Ascending aorta (tissue), 2 donors: ENCODE results near the gene KCNE4. TPM values are rescaled to one million over a fixed set of nuclear protein-coding genes. Genes with fewer than 3 reads are reported as not detected.

Experiments used
- DNase-seq, 2 donors: peaks; one replicate each; pipeline ENCODE4 v3.0.0-alpha.2; 2019; ENCODE audit warnings: low spot score in 2 of 2
- H3K27ac ChIP-seq, 2 donors: fragments of 200-600 bp; sonication (generic); one replicate each; pipeline ENCODE4 v1.5.1; 2016 to 2017; ENCODE audit warnings: mild to moderate bottlenecking in 1 of 2
- H3K27me3 ChIP-seq: fragments of 200-600 bp; sonication (generic); one replicate; pipeline ENCODE4 v1.5.1; 2017
- H3K36me3 ChIP-seq, 2 donors: fragments of 200-600 bp; sonication (generic); one replicate each; pipeline ENCODE4 v1.5.1; 2016
- H3K4me1 ChIP-seq, 2 donors: fragments of 200-600 bp; sonication (generic); one replicate each; pipeline ENCODE4 v1.5.1; 2016 to 2017; ENCODE audit warnings: mild to moderate bottlenecking in 1 of 2
- H3K4me3 ChIP-seq, 2 donors: fragments of 200-600 bp; sonication (generic); one replicate each; pipeline ENCODE4 v1.5.1; 2016 to 2017; ENCODE audit warnings: mild to moderate bottlenecking in 1 of 2
- H3K9me3 ChIP-seq, 2 donors: fragments of 200-600 bp; sonication (generic); one replicate each; pipeline ENCODE4 v1.5.1; 2016
- CTCF ChIP-seq, 3 experiments: fragments of 200-600 bp in 2 of 3; fragments of 450-650 bp in 1 of 3; sonication (generic) in 2 of 3; IDR thresholded peaks; one replicate each; pipeline ENCODE4 v1.5.1; 2016 to 2019; ENCODE audit warnings: antibody characterized with exemption in 3 of 3, mild to moderate bottlenecking in 1 of 3, moderate library complexity in 1 of 3
- intact Hi-C: fragments of 100-400 bp; cut with DNase I; formaldehyde crosslinking; loops from one replicate; pipeline ENCODE4 v1.15.1; 2023
- total RNA-seq: library from RNA; depleted of rRNA; stranded (reverse); fragments of >200 nt; gene quantifications from one replicate; pipeline ENCODE4 v1.1.0, GENCODE V29; 2016

KCNE4 gene
- total RNA-seq: 18.3 TPM

GRCh38 chr2:223051693-223052289, at the start of gene KCNE4:
Gene KCNE4, plus strand, starts transcription at chr2:223052190. Its CDS starts 641 bp downstream, at chr2:223052831.
- peak within 1 kb of the TSS; percentile 57 to 68 for H3K4me3 ChIP-seq
- peak in 1 of 2 donors; percentile 72 for DNase-seq
- no peaks in the 10 kb centered on the region for H3K9me3 ChIP-seq
- TF ChIP-seq CTCF (IDR thresholded peaks at IDR 0.05): no peak
- no peaks in the 10 kb centered on the region for H3K36me3 ChIP-seq
- no peaks in the 10 kb centered on the region for H3K27me3 ChIP-seq
- intact Hi-C loops: loop anchor here (2.0 to 5.0 kb wide), 4 partner anchors 51 to 416 kb away; no protein-coding TSS in a partner anchor
- H3K4me1 ChIP-seq: peaks cover 15 to 42% of the 10 kb centered on the region in 2 donors
- H3K27ac ChIP-seq: peak within 1 kb of the TSS; percentile 80 to 83

- Histone ChIP-seq H3K27me3 (no peaks in the 10 kb centered on the region), H3K27ac (no peak overlapping the region), H3K9me3 (no peaks in the 10 kb centered on the region), H3K4me1 (no peaks in the 10 kb centered on the region), H3K36me3 (no peaks in the 10 kb centered on the region), H3K4me3 (no peak overlapping the region)
- DNase-seq: no peak
- intact Hi-C loops: no loop called here
- TF ChIP-seq CTCF (IDR thresholded peaks at IDR 0.05): no peak
These were observed 48.8 kb upstream of the KCNE4 start for GRCh38 chr2:223003191-223003590.

GRCh38 chr2:223005496-223005895, 46.5 kb upstream of the KCNE4 start:
- H3K27me3 ChIP-seq: no peaks in the 10 kb centered on the region
- no peaks in the 10 kb centered on the region for H3K9me3 ChIP-seq
- intact Hi-C loops: no loop called here
- no peak for DNase-seq
- H3K4me3 ChIP-seq: no peak overlapping the region
- TF ChIP-seq CTCF (IDR thresholded peaks at IDR 0.05): no peak
- no peaks in the 10 kb centered on the region for H3K36me3 ChIP-seq
- no peaks in the 10 kb centered on the region for H3K4me1 ChIP-seq
- no peak overlapping the region for H3K27ac ChIP-seq

- intact Hi-C loops: no loop called here
These were observed 44.5 kb upstream of the KCNE4 start for GRCh38 chr2:223007531-223007930.

GRCh38 chr2:223008162-223008561, 43.8 kb upstream of the KCNE4 start:
- intact Hi-C loops: no loop called here
- Histone ChIP-seq H3K36me3 (no peaks in the 10 kb centered on the region), H3K4me3 (no peak overlapping the region), H3K4me1 (no peaks in the 10 kb centered on the region), H3K27me3 (no peaks in the 10 kb centered on the region), H3K9me3 (no peaks in the 10 kb centered on the region), H3K27ac (no peak overlapping the region)
- no peak for DNase-seq
- no peak for TF ChIP-seq CTCF (IDR thresholded peaks at IDR 0.05)

More at GRCh38 chr2:223007531-223007930, 44.5 kb upstream of the KCNE4 start:
- Histone ChIP-seq H3K9me3 (no peaks in the 10 kb centered on the region), H3K4me1 (no peaks in the 10 kb centered on the region), H3K27me3 (no peaks in the 10 kb centered on the region), H3K36me3 (no peaks in the 10 kb centered on the region), H3K27ac (no peak overlapping the region), H3K4me3 (no peak overlapping the region)
- no peak for DNase-seq
- no peak for TF ChIP-seq CTCF (IDR thresholded peaks at IDR 0.05)
